Midbrain (tissue), 1 donor: ENCODE data around the gene HIP1R.
"Not testable (repeated sequence)": the region's sequence is repeated elsewhere in the genome, so short reads cannot be mapped to it uniquely, and the experiment has no call there.

Experiments used
- DNase-seq: peaks from one replicate; lab custom pipeline; 2025; lab: John Stamatoyannopoulos, UW

The HIP1R gene

GRCh38 chr12:122834921-122835749, at the start of gene HIP1R:
HIP1R (plus strand) TSS chr12:122835457; CDS start chr12:122835551, 94 bp downstream.
- DNase-seq: peak; percentile 83

GRCh38 chr12:122785503-122785902, 49.8 kb upstream of the HIP1R start:
- no peak for DNase-seq

GRCh38 chr12:122788387-122788786, 46.9 kb upstream of the HIP1R start:
- DNase-seq: no peak

- DNase-seq: no peak
Observed at GRCh38 chr12:122789637-122790036, 45.6 kb upstream of the HIP1R start.

GRCh38 chr12:122790393-122791075, 44.7 kb upstream of the HIP1R start:
- no peak for DNase-seq

- peak; percentile 75 for DNase-seq
Observed at GRCh38 chr12:122793685-122794106, 41.6 kb upstream of the HIP1R start.

GRCh38 chr12:122795807-122796206, 39.5 kb upstream of the HIP1R start:
- no peak for DNase-seq

GRCh38 chr12:122799641-122800243, 35.5 kb upstream of the HIP1R start:
- no peak for DNase-seq

GRCh38 chr12:122803937-122804336, 31.3 kb upstream of the HIP1R start:
- DNase-seq: no peak

- not testable (repeated sequence) for DNase-seq
Observed at GRCh38 chr12:122804957-122805356, 30.3 kb upstream of the HIP1R start.

GRCh38 chr12:122807651-122808050, 27.6 kb upstream of the HIP1R start:
- DNase-seq: no peak

- DNase-seq: no peak
Observed at GRCh38 chr12:122811777-122812176, 23.5 kb upstream of the HIP1R start.

- DNase-seq: no peak
Observed at GRCh38 chr12:122813310-122813713, 21.9 kb upstream of the HIP1R start.

- DNase-seq: no peak
Observed at GRCh38 chr12:122819209-122819785, 16.0 kb upstream of the HIP1R start.

GRCh38 chr12:122820138-122820537, 15.1 kb upstream of the HIP1R start:
- no peak for DNase-seq

- no peak for DNase-seq
Observed at GRCh38 chr12:122820838-122821271, 14.4 kb upstream of the HIP1R start.

GRCh38 chr12:122823429-122823828, 11.8 kb upstream of the HIP1R start:
- no peak for DNase-seq

- DNase-seq: no peak
Observed at GRCh38 chr12:122825773-122826724, 9.2 kb upstream of the HIP1R start.

- DNase-seq: no peak
Observed at GRCh38 chr12:122827258-122827657, 8.0 kb upstream of the HIP1R start.

- no peak for DNase-seq
Observed at GRCh38 chr12:122830517-122831214, 4.6 kb upstream of the HIP1R start.
